GM20000 (cell line): ENCODE measurements around the gene CRHR2.

ENCODE experiments used
- DNase-seq: peaks from one replicate; pipeline ENCODE4 v3.0.0; 2012; ENCODE audit warnings: low spot score
- TF ChIP-seq, protein P1 (sequence below): IDR thresholded peaks from 2 replicates; pipeline ENCODE4 v1.5.1; 2012; ENCODE audit warnings: mild to moderate bottlenecking, control low read depth; ENCODE audit errors: extremely low read depth, missing control alignments

Gene CRHR2

DNA sequence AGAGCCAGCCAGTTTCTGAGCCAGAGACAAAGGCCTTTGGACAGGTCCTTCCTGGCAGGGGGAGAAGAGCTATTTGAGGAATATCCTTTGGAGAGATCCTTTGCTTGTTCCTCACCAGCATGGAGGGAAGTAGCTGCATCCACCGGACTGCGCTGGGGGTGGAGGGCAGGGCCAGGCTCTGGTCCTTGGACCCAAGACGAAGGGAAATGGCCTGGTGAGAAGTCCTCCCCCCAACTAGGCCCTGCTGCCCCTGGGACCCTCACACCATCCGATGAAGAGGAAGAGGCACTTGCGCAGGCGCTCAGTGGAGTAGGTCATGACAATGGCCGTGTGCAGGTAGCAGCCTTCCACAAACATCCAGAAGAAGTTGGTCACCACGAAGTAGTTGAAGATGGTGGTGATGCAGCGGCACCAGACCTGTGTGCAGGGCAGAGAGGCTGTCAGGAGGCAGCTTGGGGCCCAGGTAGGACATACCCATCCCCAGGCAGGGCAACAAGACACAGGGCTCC is 19.8 kb downstream of the CRHR2 start:
- TF ChIP-seq, protein P1, sequence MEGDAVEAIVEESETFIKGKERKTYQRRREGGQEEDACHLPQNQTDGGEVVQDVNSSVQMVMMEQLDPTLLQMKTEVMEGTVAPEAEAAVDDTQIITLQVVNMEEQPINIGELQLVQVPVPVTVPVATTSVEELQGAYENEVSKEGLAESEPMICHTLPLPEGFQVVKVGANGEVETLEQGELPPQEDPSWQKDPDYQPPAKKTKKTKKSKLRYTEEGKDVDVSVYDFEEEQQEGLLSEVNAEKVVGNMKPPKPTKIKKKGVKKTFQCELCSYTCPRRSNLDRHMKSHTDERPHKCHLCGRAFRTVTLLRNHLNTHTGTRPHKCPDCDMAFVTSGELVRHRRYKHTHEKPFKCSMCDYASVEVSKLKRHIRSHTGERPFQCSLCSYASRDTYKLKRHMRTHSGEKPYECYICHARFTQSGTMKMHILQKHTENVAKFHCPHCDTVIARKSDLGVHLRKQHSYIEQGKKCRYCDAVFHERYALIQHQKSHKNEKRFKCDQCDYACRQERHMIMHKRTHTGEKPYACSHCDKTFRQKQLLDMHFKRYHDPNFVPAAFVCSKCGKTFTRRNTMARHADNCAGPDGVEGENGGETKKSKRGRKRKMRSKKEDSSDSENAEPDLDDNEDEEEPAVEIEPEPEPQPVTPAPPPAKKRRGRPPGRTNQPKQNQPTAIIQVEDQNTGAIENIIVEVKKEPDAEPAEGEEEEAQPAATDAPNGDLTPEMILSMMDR = no peak
- DNase-seq = no peak

DNA sequence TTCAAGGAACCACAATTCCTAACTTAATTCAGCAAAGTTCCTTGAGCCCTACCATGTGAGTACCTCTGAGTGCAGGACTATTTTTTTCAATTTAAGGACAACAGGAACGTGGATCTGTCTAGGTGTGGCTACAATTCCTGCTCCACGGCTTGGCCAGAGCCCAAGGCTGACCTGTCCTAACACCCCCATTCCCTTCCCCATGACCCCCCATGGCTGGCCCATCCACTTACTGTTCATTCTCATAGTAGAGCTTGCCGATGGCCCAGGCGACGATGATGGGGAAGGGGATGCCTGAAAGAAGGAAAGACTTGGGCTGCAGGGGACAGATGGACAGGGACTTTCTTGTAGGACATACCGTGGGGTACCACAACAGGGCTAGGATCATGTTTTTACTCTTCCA is 20.3 kb downstream of the CRHR2 start:
- TF ChIP-seq, protein P1 = no peak
- no peak for DNase-seq

DNA sequence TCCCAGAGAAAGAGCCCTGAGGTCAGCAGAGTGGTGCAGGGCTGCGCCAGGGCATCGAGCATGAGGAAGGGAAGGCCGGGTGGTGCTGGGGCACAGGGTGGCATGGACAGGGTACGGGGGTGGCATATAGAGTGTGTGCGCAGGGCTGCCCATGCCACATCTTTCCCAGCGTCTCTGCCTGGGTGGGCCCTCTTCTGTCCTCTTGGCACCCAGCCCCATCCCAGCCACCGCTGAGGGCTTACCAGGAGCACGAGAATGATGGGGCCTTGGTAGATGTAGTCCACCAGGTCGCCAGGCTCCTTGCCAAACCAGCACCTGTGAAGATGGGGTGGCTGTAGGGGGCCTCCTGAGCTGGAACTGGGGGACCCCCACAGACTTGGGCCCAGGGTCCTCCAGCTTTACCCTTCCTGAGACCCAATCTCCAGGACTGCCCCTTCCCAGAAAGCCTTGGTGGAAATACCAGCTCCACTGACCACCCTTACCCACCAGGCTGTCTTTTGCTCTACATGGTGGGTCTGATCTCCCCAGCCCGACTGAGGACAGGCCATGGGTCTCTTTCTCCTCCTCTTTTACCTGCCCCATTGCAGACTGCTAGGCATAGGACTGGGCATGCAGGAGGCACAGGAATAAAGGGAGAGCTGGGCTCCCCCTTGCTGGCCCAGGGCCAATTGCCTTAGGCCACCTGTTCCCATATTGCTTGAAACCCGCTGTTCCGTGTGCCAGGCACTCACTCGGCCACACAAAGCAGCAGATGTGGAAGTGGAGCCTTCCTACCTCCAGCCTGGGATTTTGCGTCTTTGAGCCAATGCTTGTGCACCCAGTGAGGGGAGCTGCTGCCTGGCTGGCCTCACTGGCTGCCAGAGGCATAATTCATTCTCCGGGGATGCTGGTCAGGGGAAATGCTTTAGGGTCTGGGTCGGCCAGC is 21.7 kb downstream of the CRHR2 start:
- TF ChIP-seq, protein P1 = no peak
- no peak for DNase-seq

DNA sequence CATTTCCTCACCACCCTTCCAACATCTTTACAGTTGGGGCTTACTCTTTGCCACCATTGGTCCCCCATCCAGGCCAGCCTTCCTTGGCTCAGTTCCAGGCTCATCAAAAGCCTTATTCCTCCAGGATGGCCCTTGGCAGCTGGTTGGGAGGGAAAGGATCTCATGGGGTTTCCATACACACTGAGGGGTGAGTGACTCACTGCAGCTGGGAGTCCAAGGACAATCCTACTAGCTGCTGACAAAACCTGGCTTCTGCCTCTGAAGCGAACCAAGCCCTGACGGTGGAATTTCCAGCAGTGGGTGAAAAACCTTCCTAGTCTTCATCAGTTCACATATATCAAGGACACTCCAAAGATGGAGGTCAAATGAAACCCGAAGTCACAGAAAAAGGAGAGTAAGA is 22.9 kb downstream of the CRHR2 start:
- TF ChIP-seq, protein P1 = no peak
- DNase-seq = no peak

DNA sequence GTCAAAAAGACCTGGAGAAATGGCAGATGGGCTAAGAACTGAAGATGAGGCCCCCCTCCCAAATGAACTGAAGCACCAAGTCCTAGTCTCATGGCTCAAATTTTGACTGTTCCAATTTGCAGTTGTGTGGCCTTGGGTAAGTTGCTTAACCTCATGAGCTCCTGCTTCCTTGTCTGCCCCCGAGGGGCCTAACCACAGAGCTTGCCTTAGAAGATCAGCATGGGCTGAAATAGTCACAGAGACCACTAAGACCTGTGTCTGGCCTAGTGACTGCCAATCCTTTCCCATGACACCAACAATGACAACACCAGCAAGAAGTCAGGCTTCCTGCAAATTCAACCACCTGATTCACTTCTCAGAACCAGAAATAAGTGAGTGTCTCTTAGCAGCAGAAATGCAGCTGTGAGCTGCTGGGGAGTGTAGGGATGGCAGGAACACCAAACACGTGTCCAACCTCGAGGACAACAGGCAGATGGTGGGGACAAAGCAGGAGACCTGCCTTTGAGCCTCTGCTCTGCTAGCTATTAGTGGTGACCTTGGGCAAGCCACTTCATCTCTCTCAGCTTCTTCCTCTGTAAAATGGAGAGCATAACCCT is 23.7 kb downstream of the CRHR2 start:
- DNase-seq = no peak
- TF ChIP-seq, protein P1 = no peak

DNA sequence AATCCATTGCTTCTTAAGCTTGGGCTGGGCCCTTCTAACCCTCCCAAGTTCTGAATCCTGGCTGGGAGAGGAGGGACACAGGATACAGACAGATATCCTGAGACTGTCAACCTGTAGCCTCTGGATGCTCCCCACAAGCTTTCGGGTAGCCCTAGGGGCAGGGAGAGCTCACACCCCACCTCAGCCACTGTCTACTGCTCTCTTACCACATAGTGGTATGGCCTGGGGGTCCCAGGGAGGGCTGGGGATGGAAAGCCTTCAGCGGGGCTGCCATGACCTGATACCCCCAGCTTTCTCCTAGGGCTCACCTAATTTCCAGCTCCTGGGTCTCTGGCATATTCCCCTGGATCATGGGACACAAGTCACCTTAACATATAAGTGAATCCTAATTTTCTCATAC is 25.1 kb downstream of the CRHR2 start:
- DNase-seq = no peak

More for the DNA sequence above, 25.1 kb downstream of the CRHR2 start:
- TF ChIP-seq, protein P1 = no peak
